HepG2 (cell line): ENCODE measurements around the gene LMNA. TPM values are rescaled to one million over a fixed set of nuclear protein-coding genes. Genes with fewer than 3 reads are reported as not detected.

Source experiments
- CREBL2 ChIP-seq: sonication (generic); formaldehyde crosslinking; IDR thresholded peaks from 2 replicates; pipeline ENCODE4 v1.8.1; 2023; ENCODE audit warnings: missing genetic modification reagents, mild to moderate bottlenecking, borderline replicate concordance
- DRAP1 ChIP-seq: IDR thresholded peaks from 2 replicates; pipeline ENCODE4 v1.6.1; 2016; ENCODE audit warnings: missing genetic modification reagents, missing compliant biosample characterization
- HNF1A ChIP-seq, 2 experiments: sonication (generic) in 1 of 2; formaldehyde crosslinking in 1 of 2; IDR thresholded peaks; 2 replicates each; pipeline versions ENCODE4 v1.4.0 to v1.6.1; 2016 to 2020; ENCODE audit warnings: borderline replicate concordance in 1 of 2, low read depth in 1 of 2, mild to moderate bottlenecking in 1 of 2, missing genetic modification reagents in 1 of 2
- HOXA9 ChIP-seq: sonication (generic); formaldehyde crosslinking; IDR thresholded peaks from 2 replicates; pipeline ENCODE4 v1.8.1; 2022; ENCODE audit warnings: missing genetic modification reagents, mild to moderate bottlenecking, moderate library complexity, borderline replicate concordance
- IKZF5 ChIP-seq: IDR thresholded peaks from 2 replicates; pipeline ENCODE4 v1.6.1; 2018; ENCODE audit warnings: missing genetic modification reagents, mild to moderate bottlenecking, missing compliant biosample characterization
- IRF1 ChIP-seq: sonication (generic); formaldehyde crosslinking; IDR thresholded peaks from 2 replicates; pipeline ENCODE4 v1.4.0; 2020; ENCODE audit warnings: low read depth, mild to moderate bottlenecking, missing genetic modification reagents
- KDM1A ChIP-seq: IDR thresholded peaks from 2 replicates; pipeline ENCODE4 v1.6.1; 2016; ENCODE audit warnings: missing compliant biosample characterization
- KMT2B ChIP-seq: IDR thresholded peaks from 2 replicates; pipeline ENCODE4 v1.6.1; 2016; ENCODE audit warnings: missing genetic modification reagents, missing compliant biosample characterization
- MLX ChIP-seq: IDR thresholded peaks from 2 replicates; pipeline ENCODE4 v1.6.1; 2016
- RCOR2 ChIP-seq: IDR thresholded peaks from 2 replicates; pipeline ENCODE4 v1.6.1; 2016; ENCODE audit warnings: missing biosample characterization, missing genetic modification reagents
- SIN3B ChIP-seq: fragments of 150-350 bp; IDR thresholded peaks from 2 replicates; pipeline ENCODE4 v1.6.1; 2014; ENCODE audit warnings: low read length
- SNAPC5 ChIP-seq: sonication (generic); formaldehyde crosslinking; IDR thresholded peaks from 2 replicates; pipeline ENCODE4 v1.8.1; 2023; ENCODE audit warnings: mild to moderate bottlenecking, missing genetic modification reagents, borderline replicate concordance
- STAG1 ChIP-seq: sonication (generic); formaldehyde crosslinking; IDR thresholded peaks from 2 replicates; pipeline ENCODE4 v1.4.0; 2020; ENCODE audit warnings: missing genetic modification reagents
- ZFP91 ChIP-seq: sonication (generic); formaldehyde crosslinking; IDR thresholded peaks from 2 replicates; pipeline ENCODE4 v1.9.0; 2022; ENCODE audit warnings: missing genetic modification reagents, mild to moderate bottlenecking, borderline replicate concordance
- ZNF331 ChIP-seq: sonication (generic); formaldehyde crosslinking; IDR thresholded peaks from 2 replicates; pipeline ENCODE4 v1.4.0; 2020; ENCODE audit warnings: missing genetic modification reagents
- ZNF432 ChIP-seq: sonication (generic); formaldehyde crosslinking; IDR thresholded peaks from 2 replicates; pipeline ENCODE4 v1.5.0; 2020; ENCODE audit warnings: missing genetic modification reagents, mild to moderate bottlenecking, borderline replicate concordance
- ZNF644 ChIP-seq: IDR thresholded peaks from 2 replicates; pipeline ENCODE4 v1.6.1; 2016; ENCODE audit warnings: low read depth
- ZNF777 ChIP-seq: sonication (generic); formaldehyde crosslinking; IDR thresholded peaks from 2 replicates; pipeline ENCODE4 v1.4.0; 2020; ENCODE audit warnings: missing genetic modification reagents
- polyA plus RNA-seq, 8 experiments: library from polyadenylated mRNA; depleted of rRNA in 3 of 8; stranded (reverse) in 7 of 8; unstranded in 1 of 8; fragments of >200 nt; fragmentation: Illumina TruSeq in 4 of 8; extraction: Trizol in 4 of 8; gene quantifications; 2 replicates each; pipeline versions ENCODE4 v1.2.1 to v1.2.3, GENCODE V29; 2011 to 2016; ENCODE audit warnings: low read depth in 4 of 8, missing spikeins in 1 of 8, mixed read lengths in 1 of 8; ENCODE audit not compliant: insufficient read depth in 1 of 8
- total RNA-seq, 5 experiments: library from RNA; depleted of rRNA; stranded (reverse); fragments of >200 nt; fragmentation: Illumina TruSeq; extraction: Trizol; gene quantifications; 2 replicates each; pipeline ENCODE4 v1.2.3, GENCODE V29; 2016; ENCODE audit warnings: low read depth in 1 of 5

LMNA gene
- total and polyA plus RNA-seq, 2 of the 13 experiments (the other 11 are each of a cell fraction or from before 2014, with no cell fraction given): 107 to 225 TPM

GRCh38 chr1:156146020-156146768, 31.7 kb downstream of the LMNA start (continued):
- peak; percentile 66 for TF ChIP-seq DRAP1 (CRISPR knock-in tag)
- peak; percentile 94 for TF ChIP-seq STAG1 (CRISPR knock-in tag)
- no peak for TF ChIP-seq KDM1A (CRISPR knock-in tag)
- TF ChIP-seq CREBL2 (CRISPR knock-in tag): no peak
- no peak for TF ChIP-seq SIN3B
- no peak for TF ChIP-seq MLX (CRISPR knock-in tag)
- no peak for TF ChIP-seq HOXA9 (CRISPR knock-in tag)
- no peak; the same call in 1 of the 2 replicates for TF ChIP-seq IKZF5 (CRISPR knock-in tag)
- TF ChIP-seq IRF1 (CRISPR knock-in tag): no peak
- TF ChIP-seq ZNF432 (CRISPR knock-in tag): no peak
- TF ChIP-seq RCOR2 (CRISPR knock-in tag): 0 out of 2 replicates have a peak, but pooled peaks have one; percentile 65
- no peak for TF ChIP-seq HNF1A (IDR thresholded peaks at IDR 0.05; ENCODE audit: low read depth)
- TF ChIP-seq HNF1A (CRISPR knock-in tag; IDR thresholded peaks at IDR 0.05; ENCODE audit: borderline replicate concordance): no peak
- TF ChIP-seq ZFP91: no peak; the same call in 1 of the 2 replicates
- TF ChIP-seq ZNF644 (CRISPR knock-in tag): no peak
- TF ChIP-seq SNAPC5 (CRISPR knock-in tag): no peak
- no peak for TF ChIP-seq ZNF777 (CRISPR knock-in tag)
- TF ChIP-seq ZNF331: peak; percentile 67; the same call in 1 of the 2 replicates
- 0 out of 2 replicates have a peak, but pooled peaks have one; percentile 25 for TF ChIP-seq KMT2B (CRISPR knock-in tag)
